Thyroid gland (tissue), 4 donors: ENCODE results near the gene MUS81.

ENCODE experiments used
- CTCF ChIP-seq, 6 experiments: fragments of 200-600 bp in 3 of 6; fragments of 450-650 bp in 3 of 6; sonication (generic) in 3 of 6; IDR thresholded peaks; one replicate each; pipeline ENCODE4 v1.5.1; 2016 to 2019; ENCODE audit warnings: antibody characterized with exemption in 6 of 6, mild to moderate bottlenecking in 2 of 6, inconsistent platforms in 1 of 6, moderate library complexity in 1 of 6
- POLR2A ChIP-seq, 2 donors: fragments of 450-650 bp; IDR thresholded peaks; one replicate each; pipeline ENCODE4 v1.6.1; 2017; ENCODE audit warnings: antibody characterized with exemption in 2 of 2, mild to moderate bottlenecking in 2 of 2, moderate library complexity in 1 of 2

- TF ChIP-seq CTCF (IDR thresholded peaks at IDR 0.05) (peak; percentile 69 to 94 (median 83)), POLR2A (IDR thresholded peaks at IDR 0.05) (peak; percentile 5 to 87)
Observed at GRCh38 chr11:65888163-65888814, 28.1 kb downstream of the MUS81 start, which contains the start of gene FIBP.
